ENCODE data around the gene RCN2.

Gene RCN2

DNA sequence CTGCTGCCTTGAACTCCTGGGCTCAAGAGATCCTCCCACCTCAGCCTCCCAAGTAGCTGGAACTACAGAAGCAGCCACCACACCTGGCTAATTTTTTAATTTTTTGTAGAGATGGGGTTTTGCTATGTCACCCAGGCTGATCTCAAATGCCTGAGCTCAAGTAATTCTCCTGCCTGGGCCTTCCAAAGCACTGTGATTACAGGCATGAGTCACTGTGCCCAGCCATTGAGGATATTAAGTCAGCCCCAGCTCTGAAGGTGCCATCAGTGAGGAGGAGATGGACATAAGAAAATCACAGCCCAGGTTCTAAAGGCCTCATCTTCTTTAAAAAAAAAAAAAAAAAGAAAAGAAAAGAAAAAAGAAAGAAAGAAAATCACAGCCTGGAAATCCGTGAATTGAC lies 36.8 kb downstream of the RCN2 start:
- H3K27me3 Mint-ChIP-seq (ENCODE audit: low read depth, poor library complexity), result peaks cover 20% of the 10 kb centered on the region
- TF ChIP-seq, protein P1, sequence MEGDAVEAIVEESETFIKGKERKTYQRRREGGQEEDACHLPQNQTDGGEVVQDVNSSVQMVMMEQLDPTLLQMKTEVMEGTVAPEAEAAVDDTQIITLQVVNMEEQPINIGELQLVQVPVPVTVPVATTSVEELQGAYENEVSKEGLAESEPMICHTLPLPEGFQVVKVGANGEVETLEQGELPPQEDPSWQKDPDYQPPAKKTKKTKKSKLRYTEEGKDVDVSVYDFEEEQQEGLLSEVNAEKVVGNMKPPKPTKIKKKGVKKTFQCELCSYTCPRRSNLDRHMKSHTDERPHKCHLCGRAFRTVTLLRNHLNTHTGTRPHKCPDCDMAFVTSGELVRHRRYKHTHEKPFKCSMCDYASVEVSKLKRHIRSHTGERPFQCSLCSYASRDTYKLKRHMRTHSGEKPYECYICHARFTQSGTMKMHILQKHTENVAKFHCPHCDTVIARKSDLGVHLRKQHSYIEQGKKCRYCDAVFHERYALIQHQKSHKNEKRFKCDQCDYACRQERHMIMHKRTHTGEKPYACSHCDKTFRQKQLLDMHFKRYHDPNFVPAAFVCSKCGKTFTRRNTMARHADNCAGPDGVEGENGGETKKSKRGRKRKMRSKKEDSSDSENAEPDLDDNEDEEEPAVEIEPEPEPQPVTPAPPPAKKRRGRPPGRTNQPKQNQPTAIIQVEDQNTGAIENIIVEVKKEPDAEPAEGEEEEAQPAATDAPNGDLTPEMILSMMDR (IDR thresholded peaks at IDR 0.05), result no peak
- no peak overlapping the region for H3K27ac Mint-ChIP-seq
- no peak overlapping the region for H3K4me3 Mint-ChIP-seq
- no peak for DNase-seq
- no peaks in the 10 kb centered on the region for H3K9me3 Mint-ChIP-seq
- H3K4me1 Mint-ChIP-seq, result peaks cover 34% of the 10 kb centered on the region
- H3K36me3 Mint-ChIP-seq (ENCODE audit: low read depth), result no peaks in the 10 kb centered on the region

DNA sequence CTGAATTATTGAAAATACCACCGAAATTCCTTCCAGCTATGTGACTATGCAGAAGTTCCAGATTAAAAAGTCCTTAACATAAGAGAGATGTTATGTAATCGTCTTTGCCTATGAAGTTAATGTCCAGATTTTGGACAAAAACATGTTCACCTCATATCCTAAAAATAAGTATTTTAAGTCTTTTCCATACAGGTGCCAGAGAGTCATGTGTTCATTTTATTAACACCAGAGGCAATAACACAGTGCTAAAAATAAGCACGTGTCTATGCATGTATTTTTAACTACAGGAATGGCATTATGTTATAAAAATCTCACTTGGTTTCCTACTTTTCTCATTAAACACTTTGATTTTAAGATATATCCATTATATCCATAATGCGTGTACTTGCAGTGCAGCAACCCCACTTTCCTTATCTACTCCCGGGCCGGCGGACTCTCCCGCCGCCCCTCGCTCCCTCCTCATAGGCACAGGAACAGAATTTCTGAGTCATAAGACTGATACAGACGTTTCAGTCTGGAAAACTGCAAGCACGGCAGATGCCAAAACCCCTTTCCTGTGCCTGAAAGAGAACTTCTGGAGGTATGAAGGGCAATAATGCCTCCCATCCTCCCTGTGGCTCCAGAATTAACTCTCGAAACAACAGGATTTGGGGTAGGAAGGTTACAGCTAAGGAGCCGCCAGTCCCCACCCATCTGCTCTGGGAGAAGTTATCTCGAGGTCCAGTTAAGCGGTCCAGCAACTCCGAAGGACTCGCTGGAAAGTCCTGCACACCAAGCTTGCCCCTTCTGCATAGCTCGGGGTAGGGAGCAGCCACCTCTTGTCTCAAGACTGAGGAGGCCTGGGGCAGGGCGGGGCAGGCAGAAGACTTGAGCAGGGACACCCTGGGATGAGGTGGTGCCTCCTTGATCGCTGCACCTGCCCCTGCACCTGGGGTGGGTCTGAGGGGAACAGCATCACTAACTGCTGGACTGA lies 41.1 kb downstream of the RCN2 start:
- Mint-ChIP-seq H3K9me3 (peaks cover 4% of the 10 kb centered on the region), H3K27me3 (ENCODE audit: low read depth, poor library complexity) (peaks cover 17% of the 10 kb centered on the region), H3K27ac (no peak overlapping the region), H3K36me3 (ENCODE audit: low read depth) (peaks cover under 1% of the 10 kb centered on the region), H3K4me1 (no peaks in the 10 kb centered on the region), H3K4me3 (no peak overlapping the region)
- DNase-seq, result no peak
- TF ChIP-seq, protein P1 (IDR thresholded peaks at IDR 0.05), result no peak

DNA sequence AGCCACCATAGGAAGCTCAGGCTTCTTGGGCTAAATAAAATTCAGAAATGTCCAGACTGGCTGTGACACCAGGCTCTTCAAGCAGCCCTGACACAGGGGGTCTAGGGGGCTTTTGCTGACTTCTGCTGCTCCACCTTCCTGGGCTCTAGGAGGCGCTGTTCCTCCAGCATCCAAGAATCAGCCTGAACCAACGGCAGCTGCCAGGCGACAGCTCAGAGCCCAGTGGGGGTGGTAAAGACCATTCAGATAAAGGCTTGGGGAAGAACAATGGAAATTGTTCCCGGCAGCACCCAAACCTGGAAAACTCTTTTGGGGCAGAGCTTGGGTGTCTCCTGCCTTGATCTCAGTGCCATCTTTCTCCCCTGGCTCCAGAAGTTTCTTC lies 41.8 kb downstream of the RCN2 start:
- Mint-ChIP-seq H3K4me3 (no peak overlapping the region), H3K9me3 (peaks cover 11% of the 10 kb centered on the region), H3K36me3 (ENCODE audit: low read depth) (peaks cover 3% of the 10 kb centered on the region), H3K27ac (no peak overlapping the region), H3K27me3 (ENCODE audit: low read depth, poor library complexity) (peaks cover 17% of the 10 kb centered on the region), H3K4me1 (no peaks in the 10 kb centered on the region)
- peak; percentile 66 for DNase-seq
- TF ChIP-seq, protein P1 (IDR thresholded peaks at IDR 0.05), result peak; percentile 71

DNA sequence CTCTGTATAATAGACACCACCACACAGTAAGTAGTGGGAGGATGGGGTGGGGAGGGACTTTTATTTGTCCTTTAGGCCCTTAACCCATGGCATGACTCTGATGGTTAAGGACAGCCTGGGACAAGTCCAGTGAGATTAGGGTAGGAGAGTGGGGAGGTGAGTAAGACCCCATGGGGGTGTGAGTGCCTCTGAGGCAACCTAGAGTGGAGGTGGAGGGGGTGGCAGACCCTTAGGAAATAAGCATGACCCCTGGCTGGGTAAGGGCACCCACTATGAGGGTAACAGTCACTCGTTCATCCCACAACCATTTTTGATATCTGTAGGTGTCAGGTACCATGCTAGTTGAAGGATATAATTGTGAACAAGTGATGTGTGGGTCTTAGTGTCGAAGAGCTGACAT lies 42.4 kb downstream of the RCN2 start:
- peaks cover 14% of the 10 kb centered on the region for H3K27me3 Mint-ChIP-seq (ENCODE audit: low read depth, poor library complexity)
- DNase-seq, result no peak
- H3K4me1 Mint-ChIP-seq, result no peaks in the 10 kb centered on the region
- H3K36me3 Mint-ChIP-seq (ENCODE audit: low read depth), result peaks cover 3% of the 10 kb centered on the region
- H3K9me3 Mint-ChIP-seq, result peaks cover 15% of the 10 kb centered on the region
- H3K4me3 Mint-ChIP-seq, result no peak overlapping the region
- TF ChIP-seq, protein P1 (IDR thresholded peaks at IDR 0.05), result no peak
- no peak overlapping the region for H3K27ac Mint-ChIP-seq

DNA sequence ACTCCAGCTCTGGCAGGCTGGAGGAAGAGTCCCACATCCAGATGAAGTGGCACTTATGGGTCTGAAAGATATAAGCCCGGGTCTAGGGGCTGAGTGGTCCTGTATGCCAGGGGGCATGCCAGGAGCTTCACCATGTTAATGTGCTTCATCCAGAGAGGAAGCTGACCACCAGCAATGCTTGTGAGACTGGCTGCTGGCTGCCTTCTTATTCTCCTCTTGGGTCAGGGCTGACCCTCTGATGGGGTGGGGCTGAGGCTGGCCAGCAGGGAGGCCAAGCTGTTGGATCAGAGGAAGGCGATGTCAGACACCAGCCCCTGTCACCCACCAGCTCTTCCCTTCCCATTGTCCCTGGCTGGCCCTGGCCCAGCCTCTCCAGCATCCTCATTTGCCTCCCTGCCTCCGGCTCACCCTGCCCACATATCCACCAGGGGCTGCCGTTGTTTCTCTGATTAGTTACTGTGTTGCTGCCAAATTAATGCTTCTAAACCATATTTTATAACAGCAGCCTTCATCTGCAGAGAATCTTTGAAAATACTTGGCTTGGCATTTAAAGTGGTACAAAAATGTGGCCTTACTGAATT lies 43.0 kb downstream of the RCN2 start:
- DNase-seq, result no peak
- peaks cover 17% of the 10 kb centered on the region for H3K9me3 Mint-ChIP-seq
- no peaks in the 10 kb centered on the region for H3K4me1 Mint-ChIP-seq
- H3K27ac Mint-ChIP-seq, result no peak overlapping the region
- no peak overlapping the region for H3K4me3 Mint-ChIP-seq
- H3K36me3 Mint-ChIP-seq (ENCODE audit: low read depth), result peaks cover 4% of the 10 kb centered on the region
- TF ChIP-seq, protein P1 (IDR thresholded peaks at IDR 0.05), result no peak
- H3K27me3 Mint-ChIP-seq (ENCODE audit: low read depth, poor library complexity), result peaks cover 12% of the 10 kb centered on the region

Measured in nephron progenitor cell (in vitro differentiated cells).